ENCODE results near the gene A3GALT2.

DNA sequence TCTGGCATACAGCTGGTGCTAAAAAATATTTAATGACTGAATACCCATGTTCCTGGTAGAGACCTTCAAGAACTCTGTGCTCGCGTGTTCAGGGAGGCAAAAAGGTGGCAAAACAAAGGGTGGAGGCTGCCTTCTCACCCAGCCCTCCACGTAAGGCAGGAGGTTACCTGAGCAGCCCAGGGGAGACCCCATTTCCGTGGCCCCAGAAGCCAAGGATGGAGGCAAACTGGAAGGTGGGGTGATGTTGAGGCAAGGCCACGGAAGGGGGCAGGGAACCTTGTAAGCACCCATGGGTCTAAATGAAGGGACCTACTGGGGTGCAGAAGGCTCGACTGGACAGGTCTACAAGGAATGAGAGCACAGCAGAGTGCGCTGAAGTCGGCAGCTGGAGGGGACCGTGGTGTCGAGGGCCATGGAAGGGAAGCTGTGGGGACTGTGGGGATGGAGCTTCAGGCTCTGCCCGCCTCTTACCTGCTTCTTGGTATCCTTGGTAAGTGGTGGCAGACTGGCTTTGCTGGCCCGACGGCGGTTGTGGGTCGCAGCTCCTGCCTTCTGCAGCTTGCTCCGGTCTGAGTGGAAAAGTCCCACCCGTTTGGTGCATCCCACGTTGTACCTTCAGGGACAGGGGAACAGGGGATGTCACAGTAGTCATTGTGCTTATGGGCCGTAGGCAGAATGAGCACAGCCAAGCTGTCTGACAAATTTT, 8.9 kb upstream of the A3GALT2 start:
- TF ChIP-seq, protein P1, sequence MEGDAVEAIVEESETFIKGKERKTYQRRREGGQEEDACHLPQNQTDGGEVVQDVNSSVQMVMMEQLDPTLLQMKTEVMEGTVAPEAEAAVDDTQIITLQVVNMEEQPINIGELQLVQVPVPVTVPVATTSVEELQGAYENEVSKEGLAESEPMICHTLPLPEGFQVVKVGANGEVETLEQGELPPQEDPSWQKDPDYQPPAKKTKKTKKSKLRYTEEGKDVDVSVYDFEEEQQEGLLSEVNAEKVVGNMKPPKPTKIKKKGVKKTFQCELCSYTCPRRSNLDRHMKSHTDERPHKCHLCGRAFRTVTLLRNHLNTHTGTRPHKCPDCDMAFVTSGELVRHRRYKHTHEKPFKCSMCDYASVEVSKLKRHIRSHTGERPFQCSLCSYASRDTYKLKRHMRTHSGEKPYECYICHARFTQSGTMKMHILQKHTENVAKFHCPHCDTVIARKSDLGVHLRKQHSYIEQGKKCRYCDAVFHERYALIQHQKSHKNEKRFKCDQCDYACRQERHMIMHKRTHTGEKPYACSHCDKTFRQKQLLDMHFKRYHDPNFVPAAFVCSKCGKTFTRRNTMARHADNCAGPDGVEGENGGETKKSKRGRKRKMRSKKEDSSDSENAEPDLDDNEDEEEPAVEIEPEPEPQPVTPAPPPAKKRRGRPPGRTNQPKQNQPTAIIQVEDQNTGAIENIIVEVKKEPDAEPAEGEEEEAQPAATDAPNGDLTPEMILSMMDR (IDR thresholded peaks at IDR 0.05), result no peak
- TF ChIP-seq EZH2 (IDR thresholded peaks at IDR 0.05), result no peak
